IPS-20b (cell line): ENCODE measurements around the gene CTSL.

ENCODE experiments used
- H3K27ac ChIP-seq: one replicate; pipeline ENCODE4 v1.5.1; 2013; ENCODE audit warnings: low read length
- H3K27me3 ChIP-seq: 2 replicates; pipeline ENCODE4 v1.6.1; 2013; ENCODE audit warnings: mild to moderate bottlenecking, low read length, inconsistent platforms; ENCODE audit not compliant: insufficient read depth
- H3K36me3 ChIP-seq: 2 replicates; pipeline ENCODE4 v1.6.1; 2013; ENCODE audit warnings: low read depth, mild to moderate bottlenecking, inconsistent platforms, low read length, moderate library complexity; ENCODE audit not compliant: insufficient read depth
- H3K4me1 ChIP-seq: 2 replicates; pipeline ENCODE4 v1.6.1; 2013; ENCODE audit warnings: mild to moderate bottlenecking, control low read depth, inconsistent platforms, low read length, moderate library complexity; ENCODE audit not compliant: insufficient read depth
- H3K4me3 ChIP-seq: 2 replicates; pipeline ENCODE4 v1.5.1; 2013; ENCODE audit warnings: mild to moderate bottlenecking, low read length, inconsistent platforms
- H3K9ac ChIP-seq: 2 replicates; pipeline ENCODE4 v1.6.1; 2013; ENCODE audit warnings: low read depth, mild to moderate bottlenecking, inconsistent platforms, low read length, moderate library complexity
- H3K9me3 ChIP-seq: 2 replicates; pipeline ENCODE4 v1.6.1; 2013; ENCODE audit warnings: mild to moderate bottlenecking, low read depth, low read length, inconsistent platforms; ENCODE audit not compliant: insufficient read depth

Gene CTSL

DNA sequence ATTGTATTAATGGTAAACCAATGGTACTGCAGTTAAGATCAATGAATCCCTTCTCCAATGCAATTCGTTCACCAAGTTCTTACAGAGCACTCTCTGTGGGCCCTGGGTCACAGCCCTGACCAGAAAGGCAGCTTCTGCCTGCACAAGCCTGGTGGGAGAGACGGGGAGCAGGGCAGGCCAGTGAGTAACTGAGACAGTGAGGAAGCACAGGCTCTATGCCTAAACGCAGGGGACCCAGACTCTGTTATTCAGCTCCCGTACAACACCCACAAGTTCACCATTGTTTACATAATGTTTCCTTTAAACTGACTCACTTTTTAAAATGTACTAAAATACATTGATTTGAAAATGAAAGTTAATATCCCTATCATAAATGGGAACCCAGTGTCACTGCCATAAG, 40.5 kb upstream of the CTSL start:
- peaks cover 58% of the 10 kb centered on the region for H3K36me3 ChIP-seq
- H3K9me3 ChIP-seq, result no peaks in the 10 kb centered on the region
- H3K27ac ChIP-seq, result no peak overlapping the region

GRCh38 chr9:87685871-87686519, 39.9 kb upstream of the CTSL start:
- H3K9me3 ChIP-seq, result no peaks in the 10 kb centered on the region
- peaks cover 5% of the 10 kb centered on the region; the same call in 1 of the 2 replicates for H3K4me1 ChIP-seq
- no peak overlapping the region for H3K9ac ChIP-seq
- H3K36me3 ChIP-seq, result peaks cover 58% of the 10 kb centered on the region
- H3K27me3 ChIP-seq, result no peaks in the 10 kb centered on the region
- H3K4me3 ChIP-seq, result no peak overlapping the region
- H3K27ac ChIP-seq, result no peak overlapping the region

More for the DNA sequence above, 40.5 kb upstream of the CTSL start:
- Histone ChIP-seq H3K27me3 (no peaks in the 10 kb centered on the region), H3K4me3 (no peak overlapping the region), H3K4me1 (peaks cover 5% of the 10 kb centered on the region; the same call in 1 of the 2 replicates), H3K9ac (no peak overlapping the region)

DNA sequence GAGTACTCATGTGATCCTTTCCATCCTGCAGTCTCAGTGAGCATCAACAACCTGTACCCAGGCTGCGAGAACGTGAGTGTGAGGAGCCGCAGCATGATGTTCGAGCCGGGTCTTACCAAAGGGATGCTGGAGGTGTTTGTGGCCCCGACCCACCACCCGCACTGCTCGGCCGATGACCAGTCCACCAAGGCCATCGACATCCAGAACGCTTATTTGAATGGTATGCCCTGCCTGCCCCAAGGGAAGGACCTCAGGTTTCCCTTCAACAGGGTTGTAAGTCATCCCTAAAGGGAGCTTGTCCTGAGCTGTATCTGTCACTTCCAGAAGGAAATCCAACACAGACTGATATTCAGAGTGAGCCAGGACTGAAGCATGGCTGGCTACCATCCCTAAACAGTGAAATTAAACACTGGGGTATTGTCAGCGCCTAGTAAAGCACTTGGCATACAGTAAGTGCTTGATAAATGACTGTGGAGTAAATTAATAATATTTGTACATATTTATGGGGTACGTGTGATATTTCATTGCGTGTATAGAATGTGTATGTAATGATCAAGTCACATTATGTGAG, 39.3 kb upstream of the CTSL start:
- Histone ChIP-seq H3K27ac (no peak overlapping the region), H3K4me1 (peaks cover 5% of the 10 kb centered on the region; the same call in 1 of the 2 replicates), H3K9ac (no peak overlapping the region)

DNA sequence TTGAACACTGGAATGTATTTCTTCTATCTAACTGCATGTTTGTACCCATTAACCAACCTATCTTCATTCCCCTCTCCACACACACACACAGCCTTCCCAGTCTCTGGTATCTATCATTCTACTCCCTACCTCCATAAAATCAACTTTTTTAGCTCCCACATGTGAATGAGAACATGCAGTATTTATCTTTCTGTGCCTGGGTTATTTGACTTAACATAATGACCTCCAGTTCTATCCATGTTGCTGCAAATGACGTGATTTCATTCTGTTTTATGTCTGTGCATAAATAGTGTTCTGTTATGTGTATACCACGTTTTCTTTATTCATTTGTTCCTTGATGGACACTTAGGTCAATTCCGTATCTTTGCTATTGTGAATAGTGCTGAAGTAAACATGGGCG, 38.7 kb upstream of the CTSL start:
- Histone ChIP-seq H3K9me3 (no peaks in the 10 kb centered on the region), H3K27me3 (no peaks in the 10 kb centered on the region), H3K27ac (no peak overlapping the region), H3K4me1 (peaks cover 5% of the 10 kb centered on the region; the same call in 1 of the 2 replicates), H3K36me3 (peaks cover 52% of the 10 kb centered on the region), H3K4me3 (no peak overlapping the region), H3K9ac (no peak overlapping the region)

More for the DNA sequence above, 39.3 kb upstream of the CTSL start:
- Histone ChIP-seq H3K36me3 (peaks cover 54% of the 10 kb centered on the region), H3K27me3 (no peaks in the 10 kb centered on the region), H3K9me3 (no peaks in the 10 kb centered on the region), H3K4me3 (no peak overlapping the region)

GRCh38 chr9:87694236-87694755, 31.6 kb upstream of the CTSL start:
- Histone ChIP-seq H3K9ac (no peak overlapping the region), H3K9me3 (no peaks in the 10 kb centered on the region), H3K27me3 (no peaks in the 10 kb centered on the region), H3K4me3 (no peak overlapping the region), H3K27ac (no peak overlapping the region), H3K36me3 (peaks cover 55% of the 10 kb centered on the region), H3K4me1 (no peaks in the 10 kb centered on the region)

DNA sequence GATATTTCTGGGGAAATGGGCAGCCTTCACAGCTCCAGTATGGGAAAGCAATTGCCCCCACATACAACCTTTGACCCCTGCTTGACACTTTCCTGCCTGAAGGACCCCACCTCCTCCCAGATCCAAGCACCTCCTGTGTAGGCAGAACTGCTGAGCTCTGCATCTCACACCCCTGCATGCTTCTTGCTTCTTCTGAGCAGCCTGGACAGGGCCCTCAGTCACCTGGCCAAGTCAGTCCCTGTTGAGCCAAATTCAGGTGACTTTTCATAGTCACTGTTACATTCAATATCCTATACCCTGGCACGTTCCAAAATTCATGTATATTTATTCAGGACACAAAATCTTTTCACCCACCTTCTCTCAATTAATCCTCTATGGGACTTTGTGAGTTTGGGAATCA, 30.4 kb upstream of the CTSL start:
- Histone ChIP-seq H3K4me1 (no peaks in the 10 kb centered on the region), H3K9ac (no peak overlapping the region), H3K36me3 (peaks cover 62% of the 10 kb centered on the region)

GRCh38 chr9:87696641-87697040, 29.3 kb upstream of the CTSL start:
- Histone ChIP-seq H3K4me1 (no peaks in the 10 kb centered on the region), H3K36me3 (peaks cover 65% of the 10 kb centered on the region), H3K4me3 (no peak overlapping the region), H3K9me3 (no peaks in the 10 kb centered on the region), H3K9ac (no peak overlapping the region), H3K27ac (no peak overlapping the region), H3K27me3 (no peaks in the 10 kb centered on the region)

More for the DNA sequence above, 30.4 kb upstream of the CTSL start:
- Histone ChIP-seq H3K9me3 (no peaks in the 10 kb centered on the region), H3K27me3 (no peaks in the 10 kb centered on the region), H3K4me3 (no peak overlapping the region), H3K27ac (no peak overlapping the region)

- Histone ChIP-seq H3K27me3 (no peaks in the 10 kb centered on the region), H3K4me3 (no peak overlapping the region), H3K36me3 (peaks cover 76% of the 10 kb centered on the region), H3K4me1 (no peaks in the 10 kb centered on the region), H3K27ac (no peak overlapping the region), H3K9me3 (no peaks in the 10 kb centered on the region), H3K9ac (no peak overlapping the region)
These were observed 27.7 kb upstream of the CTSL start for GRCh38 chr9:87698069-87698809.

GRCh38 chr9:87699835-87700234, 26.1 kb upstream of the CTSL start:
- Histone ChIP-seq H3K27ac (no peak overlapping the region), H3K4me1 (no peaks in the 10 kb centered on the region), H3K9ac (no peak overlapping the region), H3K9me3 (no peaks in the 10 kb centered on the region), H3K36me3 (peaks cover 92% of the 10 kb centered on the region), H3K27me3 (no peaks in the 10 kb centered on the region), H3K4me3 (no peak overlapping the region)

GRCh38 chr9:87701491-87701890, 24.4 kb upstream of the CTSL start:
- H3K4me1 ChIP-seq, result no peaks in the 10 kb centered on the region
- H3K9ac ChIP-seq, result no peak overlapping the region
- no peak overlapping the region for H3K4me3 ChIP-seq
- H3K27me3 ChIP-seq, result no peaks in the 10 kb centered on the region
- no peaks in the 10 kb centered on the region for H3K9me3 ChIP-seq
- no peak overlapping the region for H3K27ac ChIP-seq
- H3K36me3 ChIP-seq, result peaks cover 90% of the 10 kb centered on the region

GRCh38 chr9:87701931-87702421, 23.9 kb upstream of the CTSL start:
- H3K4me1 ChIP-seq, result no peaks in the 10 kb centered on the region
- H3K9me3 ChIP-seq, result no peaks in the 10 kb centered on the region
- no peaks in the 10 kb centered on the region for H3K27me3 ChIP-seq
- peaks cover 90% of the 10 kb centered on the region for H3K36me3 ChIP-seq
- no peak overlapping the region for H3K4me3 ChIP-seq
- H3K9ac ChIP-seq, result no peak overlapping the region
- H3K27ac ChIP-seq, result no peak overlapping the region
